NCI-H82 treated with DMSO at 0.1 percent for 48 hours (cell line): ENCODE results near the gene SLC29A3.

Source experiments
- DNase-seq: peaks from one replicate; lab custom pipeline; 2025; ENCODE audit not compliant: unreplicated experiment; lab: John Stamatoyannopoulos, UW

SLC29A3 gene

DNA sequence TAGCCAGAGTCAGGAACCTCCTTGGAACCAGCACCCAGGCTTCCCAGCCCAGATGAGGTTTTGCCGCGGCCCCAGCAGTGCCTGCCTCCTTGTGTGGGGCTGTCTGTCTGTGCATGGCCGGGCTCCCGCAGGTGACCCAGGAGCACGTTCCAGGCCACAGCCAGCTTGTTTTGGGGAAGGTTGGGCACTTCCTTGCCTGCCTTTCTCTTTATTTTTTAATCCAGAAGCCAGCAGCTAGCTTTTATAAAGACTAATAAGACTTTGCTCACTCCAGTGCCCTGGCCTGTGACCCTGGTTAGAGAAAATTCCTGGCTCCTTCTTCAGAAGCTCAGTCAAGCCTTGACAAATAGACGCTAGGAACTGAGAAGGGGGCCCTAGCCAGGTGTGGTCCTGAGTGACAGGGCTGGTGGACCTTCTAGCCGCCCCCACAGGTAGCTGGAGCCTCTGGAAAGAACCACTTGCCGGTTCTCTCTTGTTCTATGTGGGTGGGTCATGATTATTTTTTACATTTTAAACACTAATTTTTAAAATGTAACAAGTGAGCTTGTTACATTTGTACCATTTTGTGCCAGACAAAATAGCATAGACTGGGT, 837 bp downstream of the SLC29A3 start:
- DNase-seq, result no peak

DNA sequence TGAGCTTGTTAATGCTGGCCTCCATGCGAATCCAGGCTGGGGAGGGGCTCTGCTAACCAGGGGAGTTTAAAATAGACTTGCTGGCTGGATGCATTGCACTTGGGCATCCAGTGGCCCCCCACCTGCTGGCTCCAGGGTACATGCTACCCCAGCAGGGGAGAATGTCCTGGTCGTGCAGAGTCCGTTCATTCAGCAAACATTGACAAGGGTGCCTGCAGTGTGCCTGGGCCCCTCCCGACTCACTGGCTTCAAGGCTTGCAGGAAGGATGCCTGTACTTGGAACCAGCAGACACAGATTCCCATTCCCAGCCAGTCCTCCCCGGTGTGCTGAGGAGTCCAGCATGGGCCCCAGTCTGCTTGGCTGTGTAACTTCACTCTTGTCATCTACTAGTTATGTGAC, 1.5 kb downstream of the SLC29A3 start:
- no peak for DNase-seq

DNA sequence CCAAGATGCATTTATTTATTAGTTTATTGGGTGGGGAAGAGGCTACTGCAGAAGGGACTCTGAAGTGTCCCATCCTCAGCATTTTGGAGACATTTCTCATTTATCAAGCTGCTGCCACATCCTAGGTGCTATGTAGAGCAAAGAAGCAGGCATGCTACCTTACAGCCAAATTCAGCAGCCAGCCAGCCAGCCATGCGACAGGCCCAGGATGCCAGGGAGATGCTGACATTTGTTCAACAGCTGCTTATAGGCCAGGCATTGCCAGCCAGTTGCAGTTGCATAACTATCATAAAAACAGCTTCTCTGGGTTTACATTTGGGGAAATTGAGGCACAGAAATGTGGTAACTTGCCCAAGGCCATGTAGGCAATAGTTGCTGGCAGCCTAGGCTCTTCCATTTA, 2.3 kb downstream of the SLC29A3 start:
- no peak for DNase-seq

DNA sequence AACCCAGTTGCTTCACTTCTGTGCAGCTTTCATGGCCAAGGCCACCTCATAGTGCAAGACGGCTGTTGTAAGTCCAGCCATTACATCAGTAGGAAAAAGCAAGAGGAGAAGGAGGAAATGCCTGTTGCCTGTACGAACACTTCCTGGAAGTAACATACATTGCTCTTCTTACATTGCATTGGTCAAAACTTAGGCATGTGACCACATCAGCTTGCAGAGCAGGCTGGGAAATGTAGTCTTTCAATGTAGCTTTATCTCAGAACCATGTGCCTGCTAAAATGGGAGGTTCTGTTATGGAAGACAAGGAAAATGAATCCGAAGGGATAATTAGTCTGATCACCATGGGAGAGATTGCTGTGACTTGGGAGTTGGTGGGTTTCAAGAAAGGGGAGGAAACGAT, 4.3 kb downstream of the SLC29A3 start:
- DNase-seq, result no peak

DNA sequence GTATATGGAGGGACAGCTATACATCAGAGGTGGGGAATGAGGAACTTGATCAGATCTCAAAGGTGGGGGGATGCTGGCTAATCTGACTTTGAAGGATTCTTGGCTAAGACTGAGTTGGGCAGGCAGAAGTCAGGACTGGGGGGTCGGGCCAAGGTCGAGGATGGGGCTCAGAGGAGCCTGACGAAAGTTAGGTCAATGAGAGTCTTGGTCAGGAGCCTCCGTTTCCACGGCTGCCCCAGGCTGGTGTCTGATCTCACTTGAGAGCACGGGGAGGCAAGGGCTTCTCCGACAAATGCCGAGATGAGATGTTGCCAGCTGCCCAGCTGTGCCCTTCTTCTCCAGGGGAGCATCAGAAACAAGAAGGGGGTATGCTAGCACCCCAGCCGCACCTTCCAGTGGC, 5.7 kb downstream of the SLC29A3 start:
- no peak for DNase-seq

DNA sequence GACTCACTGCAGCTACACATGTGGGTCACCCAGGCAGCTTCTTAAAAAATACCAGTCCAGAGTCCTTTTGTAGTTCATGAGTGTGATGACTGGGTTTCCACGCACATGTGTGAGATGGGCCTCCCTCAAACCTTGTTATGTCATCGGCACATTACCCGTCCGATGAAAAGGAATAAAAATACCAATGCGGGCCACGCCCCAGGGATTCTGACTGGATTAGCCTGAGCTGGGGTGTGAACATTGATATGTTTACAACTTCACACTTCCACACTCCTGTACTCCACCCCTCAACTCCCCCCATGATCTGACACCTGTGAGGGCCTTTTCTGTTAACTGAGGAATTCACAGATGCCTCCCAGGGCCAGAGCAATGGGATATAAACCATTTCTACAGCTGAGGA, 6.2 kb downstream of the SLC29A3 start:
- no peak for DNase-seq

DNA sequence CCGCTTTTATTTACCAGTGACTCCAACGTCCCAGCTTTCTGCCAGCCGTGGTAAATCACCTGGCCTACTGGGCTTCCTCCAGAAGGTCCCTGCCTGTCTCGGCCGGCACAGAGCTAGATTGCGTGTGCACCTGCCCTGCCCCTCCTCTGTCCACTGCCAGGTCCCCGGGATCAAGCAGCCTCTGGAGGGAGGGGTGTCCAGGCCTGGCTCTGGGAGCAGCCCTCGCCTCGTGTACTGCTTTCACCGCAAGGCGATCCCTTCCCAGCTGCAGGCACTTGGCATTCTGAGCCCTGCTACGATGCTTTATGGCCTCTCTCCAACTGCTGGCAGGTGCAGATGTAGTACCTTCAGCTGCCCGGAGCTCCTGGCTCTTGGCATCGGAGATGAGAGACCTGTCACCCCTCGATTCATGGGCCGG, 7.4 kb downstream of the SLC29A3 start:
- no peak for DNase-seq

DNA sequence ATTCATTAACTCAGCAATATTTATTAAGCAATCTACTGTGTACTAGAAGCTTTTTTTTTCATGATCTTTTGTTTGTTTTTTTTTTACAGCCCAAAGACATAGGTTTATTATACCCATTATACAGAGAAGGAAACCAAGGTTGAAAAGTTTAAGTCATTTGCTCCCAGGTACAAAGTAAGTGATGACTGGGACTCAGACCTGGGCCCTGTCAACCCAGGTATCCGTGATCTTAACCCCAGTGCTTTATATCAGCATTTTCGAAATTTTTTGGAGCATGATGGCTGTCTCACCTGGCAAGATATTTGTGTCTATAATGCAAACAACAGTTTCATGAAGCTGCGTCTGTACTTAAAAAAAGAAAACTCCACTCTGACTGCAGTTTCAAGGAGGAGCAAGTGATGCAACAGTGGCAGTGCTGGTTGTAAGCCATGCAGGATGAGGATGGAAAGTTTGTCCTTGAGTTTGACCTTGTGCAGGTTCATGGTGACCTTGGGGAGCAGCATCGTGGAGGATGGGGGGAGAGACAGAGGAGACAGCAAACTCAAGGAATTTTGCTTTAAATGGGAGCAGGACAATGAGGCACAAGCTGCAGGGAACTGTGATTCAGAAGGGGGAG, 11.8 kb downstream of the SLC29A3 start:
- DNase-seq, result no peak

DNA sequence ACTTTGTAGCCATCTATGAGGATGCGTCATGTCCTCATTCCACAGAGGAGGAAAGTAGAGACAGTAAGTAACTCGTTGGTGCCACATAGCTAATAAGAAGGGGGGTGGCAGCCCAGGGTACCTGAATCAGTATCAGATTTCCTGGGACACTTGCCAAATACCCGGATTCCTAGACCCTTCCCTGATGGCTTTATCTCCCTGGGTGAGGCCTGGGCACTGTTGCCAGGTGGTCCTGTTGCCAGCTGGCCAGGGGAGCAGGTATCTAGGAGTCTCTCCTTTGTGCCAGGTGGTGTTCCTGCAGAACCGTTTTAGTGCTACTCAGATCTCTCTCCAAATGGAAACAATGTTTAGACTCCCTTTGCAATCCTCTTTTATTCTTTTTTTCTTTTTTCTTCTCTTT, 12.7 kb downstream of the SLC29A3 start:
- DNase-seq, result no peak

DNA sequence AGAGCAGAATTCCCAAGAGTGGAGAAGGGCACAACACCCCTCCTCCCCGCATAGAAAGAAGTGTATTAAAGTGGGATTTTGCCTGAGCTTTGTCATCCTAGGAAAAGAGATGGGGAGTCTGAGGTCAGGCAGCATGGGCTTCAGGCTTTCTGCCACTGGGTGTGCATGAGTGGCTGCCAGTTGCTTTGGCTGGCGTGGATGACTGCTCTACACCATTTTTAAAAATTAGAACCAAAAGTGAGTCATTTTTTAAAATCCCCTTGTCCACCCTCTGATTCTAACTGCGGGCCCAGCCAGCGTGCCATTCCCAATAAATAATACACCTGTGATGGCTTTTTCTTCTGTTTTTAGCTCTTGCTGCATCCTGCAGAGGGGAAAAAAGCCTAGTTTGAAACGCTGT, 13.4 kb downstream of the SLC29A3 start:
- DNase-seq, result no peak

DNA sequence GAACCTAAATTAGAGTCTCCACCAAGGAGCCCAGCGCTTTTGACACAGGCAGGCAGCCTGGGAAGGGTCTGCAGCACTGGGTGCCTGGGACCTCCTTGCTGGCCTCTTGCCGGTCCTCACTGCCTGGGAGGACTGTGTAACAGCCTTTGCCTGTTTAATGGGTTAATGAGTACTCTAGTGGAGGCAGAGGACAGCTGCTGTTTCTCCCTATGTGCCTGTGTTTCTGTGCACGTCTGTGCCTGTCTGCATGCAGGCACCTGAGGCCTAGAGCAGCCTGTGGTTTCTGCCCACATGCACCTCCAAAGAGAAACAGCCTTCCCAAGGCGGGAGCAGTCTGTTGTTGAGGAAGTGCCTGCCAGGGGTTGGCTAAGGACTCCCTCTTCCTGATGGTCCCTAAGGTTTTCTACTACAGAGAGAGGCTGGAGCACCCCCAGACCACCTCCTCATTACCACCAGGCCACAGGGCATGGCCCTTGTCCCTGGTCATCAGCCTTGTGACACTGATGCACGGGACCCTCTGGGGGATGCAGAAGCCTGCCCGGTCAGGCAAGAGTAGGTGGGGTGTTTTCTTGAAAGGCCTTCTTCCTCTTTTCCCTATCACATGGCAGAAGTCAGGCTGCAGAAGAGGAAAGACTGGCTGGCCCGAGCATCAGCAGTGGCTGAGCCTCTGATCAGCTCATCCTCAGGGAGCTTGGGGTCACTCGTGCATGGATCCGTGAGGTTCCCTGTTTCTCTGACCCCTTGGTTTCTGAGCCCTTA, 14.2 kb downstream of the SLC29A3 start:
- DNase-seq, result no peak

DNA sequence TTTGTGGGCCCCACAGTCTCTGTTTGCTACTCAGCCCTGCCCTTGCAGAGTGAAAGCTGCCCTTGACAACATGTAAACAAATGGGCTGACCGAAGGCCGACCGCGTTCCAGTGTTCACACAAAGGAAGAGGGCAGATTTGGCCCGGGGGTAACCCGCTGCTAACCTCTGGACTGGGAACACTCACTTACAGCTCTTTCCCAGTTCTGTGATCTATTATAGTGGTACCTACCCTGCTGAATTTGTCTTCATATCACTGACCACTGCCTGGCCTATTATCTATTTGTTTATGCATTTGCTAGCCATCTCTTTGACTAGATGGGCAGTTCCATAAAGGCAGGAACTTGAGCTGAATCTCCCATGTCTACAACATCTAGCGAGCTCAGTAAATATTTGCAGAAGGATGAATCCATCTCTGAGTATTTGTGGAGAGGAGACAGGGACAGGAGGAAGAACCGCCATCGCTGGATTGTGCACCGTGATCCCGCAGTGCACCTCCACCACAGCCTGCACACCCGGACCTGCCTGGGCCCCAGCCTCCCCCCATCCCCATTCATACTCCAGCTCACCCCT, 15.2 kb downstream of the SLC29A3 start:
- no peak for DNase-seq

DNA sequence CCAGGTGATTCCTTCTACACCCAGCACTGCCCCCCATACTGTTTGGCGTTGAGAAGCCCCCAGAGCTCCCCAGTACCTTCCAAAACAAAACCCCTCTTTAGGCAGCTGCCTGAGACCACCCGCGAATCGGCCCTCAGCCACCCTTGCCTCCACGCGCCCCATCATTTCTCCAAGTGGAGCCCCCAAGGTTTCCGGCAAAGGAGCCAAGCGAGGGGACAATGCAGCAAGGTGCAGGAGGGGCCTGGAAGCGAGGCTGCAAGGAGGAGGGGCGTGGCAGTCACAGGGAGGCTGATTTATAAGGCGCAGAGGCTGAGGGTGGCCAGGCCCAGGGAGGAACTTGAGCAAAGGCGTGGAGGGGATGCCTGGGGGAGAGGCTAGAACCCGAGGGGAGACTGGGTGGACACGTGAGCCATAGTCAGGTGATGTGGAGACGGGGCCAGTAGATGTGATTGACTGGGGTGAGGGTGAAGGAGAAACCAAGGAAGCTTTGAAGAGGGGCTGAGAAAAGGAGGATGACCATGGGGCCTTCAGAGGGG, 16.2 kb downstream of the SLC29A3 start:
- DNase-seq, result no peak

DNA sequence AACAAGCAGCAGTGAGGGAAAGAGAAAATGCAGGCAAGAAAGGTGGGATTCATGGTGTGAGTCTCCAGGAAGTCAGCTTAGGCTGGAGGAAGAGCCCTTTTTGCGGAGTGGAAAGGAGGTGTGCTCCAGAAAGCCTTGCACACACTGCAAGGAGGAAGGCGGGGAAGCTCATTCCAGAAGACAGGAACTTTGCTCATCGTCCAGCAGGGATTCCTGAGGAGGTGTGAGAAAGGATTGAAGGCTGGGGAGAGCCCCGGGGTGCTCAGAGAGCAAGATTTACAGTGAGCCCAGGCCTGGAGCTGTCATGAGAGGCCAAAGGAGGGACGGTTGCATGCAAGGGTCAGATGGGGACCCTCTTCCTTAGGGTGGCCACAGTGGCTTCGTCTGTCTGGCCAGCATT, 17.6 kb downstream of the SLC29A3 start:
- DNase-seq, result no peak

DNA sequence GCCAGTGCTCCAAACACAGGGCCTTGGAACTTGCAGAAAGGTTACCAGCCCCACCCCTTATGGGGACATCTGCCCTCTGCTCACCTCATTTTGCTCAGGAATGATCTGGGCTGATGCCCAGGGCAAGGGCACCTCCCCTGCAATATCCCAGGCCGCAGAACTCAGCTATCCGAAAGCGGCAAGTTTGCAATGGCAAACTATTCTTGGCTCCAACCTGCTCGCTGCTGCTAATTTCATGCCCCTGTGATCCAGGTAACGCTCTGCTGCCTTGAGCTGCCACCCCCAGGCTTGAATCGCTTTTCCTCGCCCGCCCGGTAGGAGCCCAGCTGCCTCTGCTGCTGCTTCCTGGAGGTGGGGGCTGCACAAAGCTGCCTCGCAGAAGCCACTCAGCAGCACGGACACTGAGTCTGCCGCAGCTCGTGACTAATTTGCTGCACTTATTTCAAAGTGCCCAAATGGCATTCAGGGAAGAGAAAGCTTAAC, 18.2 kb downstream of the SLC29A3 start:
- DNase-seq, result no peak

DNA sequence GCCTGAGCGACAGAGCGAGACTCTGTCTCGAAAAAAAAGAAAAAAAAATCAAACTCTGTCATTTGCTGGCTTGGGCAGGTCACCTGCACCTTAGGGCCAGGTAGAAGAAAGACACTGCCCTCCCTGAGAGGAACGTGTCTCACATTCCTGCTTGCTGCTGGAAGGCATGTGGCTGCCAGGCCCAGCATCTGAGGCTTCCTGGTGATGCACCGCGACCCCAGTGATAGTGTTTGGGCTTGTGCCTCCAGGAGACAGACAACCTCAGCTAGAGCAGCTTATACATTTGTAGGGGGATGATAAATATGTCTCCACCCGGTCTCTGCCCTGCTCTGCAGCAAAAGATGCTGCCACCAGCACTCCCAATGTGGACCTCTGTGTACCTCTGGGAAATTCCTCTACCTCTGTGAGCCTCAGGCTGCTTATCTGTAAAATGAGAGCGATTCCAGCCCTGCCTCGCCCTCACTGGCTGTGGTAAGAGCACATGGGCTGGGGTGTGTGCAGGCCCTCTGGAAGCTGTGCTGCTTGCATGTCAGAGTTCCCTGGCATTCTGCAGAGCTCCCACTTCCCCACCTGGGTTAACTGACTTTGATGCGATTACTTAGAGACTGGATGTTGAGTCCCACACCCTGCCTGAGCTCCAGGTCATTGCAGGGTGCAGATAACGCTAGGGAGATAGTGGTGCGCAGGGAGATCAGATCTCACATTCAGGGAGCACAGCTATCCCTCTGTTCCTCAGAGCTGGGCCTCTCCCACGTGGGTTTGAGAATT, 19.9 kb downstream of the SLC29A3 start:
- DNase-seq, result no peak

DNA sequence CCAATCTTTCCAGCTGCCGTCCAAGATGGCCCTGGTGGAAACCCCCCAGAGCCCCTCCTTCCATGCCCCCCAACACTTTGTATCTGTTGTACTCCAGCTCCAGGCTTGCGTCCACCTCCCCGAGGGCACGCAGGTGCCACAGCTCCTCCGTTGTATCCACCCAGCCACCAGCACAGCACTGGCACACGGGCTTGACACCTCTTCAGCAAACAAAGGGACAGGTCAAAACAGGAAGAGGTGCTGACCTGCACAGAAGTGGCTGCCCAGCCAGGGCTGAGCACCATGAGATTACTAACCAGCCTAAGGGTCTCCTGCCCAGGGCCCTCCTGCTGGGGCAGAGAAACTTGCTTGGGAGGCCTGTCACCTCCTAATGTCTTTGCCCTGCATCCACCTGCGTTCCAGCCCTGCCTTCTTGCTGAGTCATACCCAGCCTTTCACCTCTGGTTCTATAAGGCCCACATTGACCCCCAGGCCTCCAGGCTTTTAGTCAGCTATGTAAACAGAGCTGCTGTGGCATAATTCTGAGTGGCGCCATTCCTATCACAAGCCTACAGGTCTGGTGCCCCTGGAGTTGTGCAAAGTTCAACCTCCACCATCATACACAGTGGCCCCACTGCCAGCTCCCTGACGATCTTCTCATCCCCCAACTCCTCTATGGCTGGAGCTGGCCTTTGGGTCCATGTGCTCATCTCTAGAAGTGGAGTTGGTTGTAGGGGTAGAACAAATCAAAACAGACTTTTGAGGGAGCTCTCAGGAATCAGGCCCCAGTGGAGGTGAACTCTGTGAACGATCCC, 20.9 kb downstream of the SLC29A3 start:
- no peak for DNase-seq

DNA sequence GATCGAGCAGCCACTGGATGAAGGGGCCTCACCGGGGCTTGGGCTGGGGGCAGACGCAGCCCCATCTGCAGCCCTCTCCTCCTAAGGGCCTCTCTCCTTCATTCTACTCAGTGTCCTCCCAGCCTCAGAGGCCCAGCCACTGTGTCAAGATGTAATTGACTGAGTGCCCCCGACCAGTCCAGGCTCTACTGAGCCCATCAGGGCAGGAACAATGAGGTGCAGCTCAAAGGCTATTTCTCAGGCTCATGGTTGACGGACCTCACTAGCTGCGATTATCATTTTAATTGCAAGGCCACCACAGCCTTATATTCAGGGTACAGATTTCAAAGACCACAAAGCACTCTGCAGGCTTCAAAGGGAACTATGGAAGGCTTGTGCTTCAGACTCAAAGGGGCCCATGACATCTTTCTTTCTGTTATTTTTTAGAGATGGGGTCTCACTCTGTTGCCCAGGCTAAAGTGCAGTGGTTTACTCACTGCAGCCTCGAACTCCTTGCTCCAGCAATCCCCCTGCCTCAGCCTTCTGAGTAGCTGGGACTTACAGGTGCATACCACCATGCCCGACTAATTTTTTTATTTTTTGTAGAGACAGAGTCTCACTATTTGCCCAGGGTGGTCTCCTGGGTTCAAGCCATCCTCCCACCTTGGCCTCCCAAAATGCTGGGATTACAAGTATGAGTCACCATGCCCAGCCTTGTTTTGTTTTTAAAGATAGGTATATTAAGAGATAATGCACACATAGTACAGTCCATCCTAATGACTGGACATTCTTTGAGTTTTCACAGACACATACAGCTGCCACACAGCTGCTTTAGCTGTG, 23.7 kb downstream of the SLC29A3 start:
- no peak for DNase-seq

DNA sequence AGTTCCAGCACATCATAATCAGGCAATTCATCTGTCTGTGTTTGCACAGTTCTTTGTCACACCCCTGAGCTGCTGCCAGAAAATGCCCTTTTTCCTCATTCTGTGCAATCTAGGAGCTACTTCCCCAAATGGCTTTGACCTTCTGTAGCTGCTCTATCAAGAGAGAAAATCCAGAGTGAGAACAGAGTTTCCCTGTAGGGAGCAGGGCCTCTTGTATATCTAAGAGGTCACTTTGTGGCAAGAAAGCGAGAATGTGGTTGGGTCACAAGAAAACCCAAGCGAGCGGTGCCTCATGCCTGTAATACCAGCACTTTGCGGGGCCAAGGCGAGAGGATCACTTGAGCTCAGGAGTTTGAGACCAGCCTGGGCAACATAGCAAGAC, 24.3 kb downstream of the SLC29A3 start:
- DNase-seq, result no peak
